Naive thymus-derived CD4-positive, alpha-beta T cell (primary cell): ENCODE data around the gene ATP6V1B1. TPM values are rescaled to one million over a fixed set of nuclear protein-coding genes. Genes with fewer than 3 reads are reported as not detected.

Experiments used
- ATAC-seq: fragments of 150-1000 bp; cut with Tn5 transposase; 2 replicates; pipeline ENCODE4 v1.10.0; 2021; ENCODE audit warnings: mild to moderate bottlenecking, moderate library complexity
- CTCF ChIA-PET: fragments of 350-600 bp; sonication (Branson Sonifier 250); formaldehyde crosslinking; loops from one replicate; lab custom pipeline; 2021; ENCODE audit warnings: antibody characterized with exemption; lab: Charles Lee
- POLR2A ChIA-PET: fragments of 350-600 bp; sonication (Branson Sonifier 250); formaldehyde crosslinking; loops from one replicate; lab custom pipeline; 2021; ENCODE audit warnings: antibody characterized with exemption, inconsistent platforms; lab: Charles Lee
- DNase-seq, 9 donors: peaks; one replicate each; pipeline versions ENCODE4 v3.0.0 to v3.0.0-alpha.2; 2020 to 2022; ENCODE audit warnings: mixed read lengths in 1 of 9
- H3K27ac ChIP-seq: one replicate; pipeline ENCODE4 v1.7.0; 2013; ENCODE audit warnings: mild to moderate bottlenecking, low read depth, low read length, moderate library complexity
- H3K27me3 ChIP-seq, 2 donors: one replicate each; pipeline ENCODE4 v1.7.0; 2013; ENCODE audit warnings: low read length in 2 of 2, mild to moderate bottlenecking in 2 of 2, moderate library complexity in 2 of 2; ENCODE audit not compliant: control insufficient read depth in 2 of 2, insufficient read depth in 2 of 2
- H3K36me3 ChIP-seq, 3 experiments: 1 replicate in 2 of 3; 2 replicates in 1 of 3; pipeline ENCODE4 v1.7.0; 2013; ENCODE audit warnings: low read length in 3 of 3, mild to moderate bottlenecking in 3 of 3, moderate library complexity in 1 of 3; ENCODE audit not compliant: insufficient read depth in 3 of 3, control insufficient read depth in 2 of 3
- H3K4me1 ChIP-seq, 2 donors: one replicate each; pipeline ENCODE4 v1.7.0; 2013; ENCODE audit warnings: low read length in 2 of 2, mild to moderate bottlenecking in 2 of 2, moderate library complexity in 1 of 2; ENCODE audit not compliant: control insufficient read depth in 2 of 2, insufficient read depth in 2 of 2
- H3K4me3 ChIP-seq: 2 replicates; pipeline ENCODE4 v1.7.0; 2013; ENCODE audit warnings: mild to moderate bottlenecking, low read length
- H3K9me3 ChIP-seq, 3 experiments: 1 replicate in 2 of 3; 2 replicates in 1 of 3; pipeline ENCODE4 v1.7.0; 2013; ENCODE audit warnings: low read length in 3 of 3; ENCODE audit not compliant: control insufficient read depth in 2 of 3
- H3K27ac Mint-ChIP-seq, 9 donors: one replicate each; pipeline ENCODE4 v1.8.0; 2020 to 2022; ENCODE audit warnings: mixed read lengths in 9 of 9, mild to moderate bottlenecking in 8 of 9, moderate library complexity in 5 of 9, inconsistent platforms in 2 of 9
- H3K27me3 Mint-ChIP-seq, 5 donors: one replicate each; pipeline ENCODE4 v1.8.0; 2021 to 2022; ENCODE audit warnings: mixed read lengths in 5 of 5, mild to moderate bottlenecking in 1 of 5
- H3K36me3 Mint-ChIP-seq, 5 donors: one replicate each; pipeline ENCODE4 v1.8.0; 2020 to 2022; ENCODE audit warnings: mixed read lengths in 5 of 5, mild to moderate bottlenecking in 3 of 5, inconsistent platforms in 1 of 5
- H3K4me1 Mint-ChIP-seq, 7 donors: one replicate each; pipeline ENCODE4 v1.8.0; 2020 to 2022; ENCODE audit warnings: mixed read lengths in 7 of 7, mild to moderate bottlenecking in 3 of 7, inconsistent platforms in 1 of 7
- H3K4me3 Mint-ChIP-seq, 10 donors: one replicate each; pipeline ENCODE4 v1.8.0; 2020 to 2022; ENCODE audit warnings: mild to moderate bottlenecking in 10 of 10, mixed read lengths in 10 of 10, moderate library complexity in 6 of 10, inconsistent platforms in 2 of 10
- H3K9me3 Mint-ChIP-seq, 11 donors: one replicate each; pipeline ENCODE4 v1.8.0; 2020 to 2022; ENCODE audit warnings: mixed read lengths in 11 of 11, mild to moderate bottlenecking in 4 of 11, inconsistent platforms in 1 of 11, moderate library complexity in 1 of 11
- intact Hi-C, 2 donors: fragments of 100-400 bp; cut with micrococcal nuclease; formaldehyde crosslinking; loops; one replicate each; pipeline ENCODE4 v1.15.1; 2023
- polyA plus RNA-seq, 2 donors: library from polyadenylated mRNA; unstranded; fragments of 300-500 nt; fragmentation: Illumina TruSeq; gene quantifications; one replicate each; pipeline ENCODE4 v1.2.3, GENCODE V29; 2021
- total RNA-seq, 6 experiments: library from RNA in 5 of 6; stranded (reverse) in 5 of 6; gene quantifications; 1 replicate in 5 of 6; 2 replicates in 1 of 6; pipeline ENCODE4 v1.2.3 and lab custom pipeline; 2021 to 2026

Gene ATP6V1B1
- total and polyA plus RNA-seq, 7 experiments from 2014 or later: not detected

DNA sequence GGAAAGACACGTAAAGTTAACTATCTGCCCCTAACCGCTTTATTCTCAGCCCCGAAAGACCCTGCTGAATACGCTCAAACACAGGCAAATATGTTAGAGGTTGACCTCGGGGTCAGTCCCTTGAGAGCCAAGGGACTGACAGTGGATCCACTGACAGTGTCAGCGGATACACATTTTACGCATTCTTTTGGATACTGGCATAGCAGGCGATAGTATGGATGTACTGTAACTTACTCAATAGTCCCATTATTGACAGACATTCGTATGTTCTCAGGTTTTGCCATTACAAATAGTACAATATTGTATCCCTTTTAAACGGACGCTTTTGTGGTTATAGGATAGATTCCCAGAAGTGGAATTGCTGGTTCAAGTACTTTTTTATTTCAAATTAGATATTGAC lies 13.4 kb downstream of the ATP6V1B1 start:
- peaks cover 0 to 4% of the 10 kb centered on the region in 2 donors for H3K4me1 ChIP-seq
- Mint-ChIP-seq H3K4me1 (peaks cover 10 to 18% (median 14%) of the 10 kb centered on the region in 7 donors), H3K4me3 (peak overlapping the region in 3 of 10 donors; percentile 7 to 55 (median 10)), H3K27me3 (peaks cover 7 to 35% (median 21%) of the 10 kb centered on the region in 5 donors), H3K36me3 (no peaks in the 10 kb centered on the region), H3K9me3 (no peaks in the 10 kb centered on the region), H3K27ac (no peak overlapping the region)
- H3K36me3 ChIP-seq: no peaks in the 10 kb centered on the region
- POLR2A ChIA-PET: no interaction called here
- H3K27ac ChIP-seq: no peak overlapping the region
- H3K9me3 ChIP-seq: no peaks in the 10 kb centered on the region
- intact Hi-C loops: loop anchor here in 1 of 2 donors (2.0 to 10.0 kb wide), 3 partner anchors 86 to 647 kb away; partner anchors contain the start of gene FAM136A
- CTCF ChIA-PET: interaction anchor here (0.5 to 3.5 kb wide), 10 partner anchors 11 to 645 kb away, joined by 4 to 16 read pairs (median 6); partner anchors contain the start of gene FIGLA
- H3K27me3 ChIP-seq: no peaks in the 10 kb centered on the region
- ATAC-seq (no peak), DNase-seq (no peak)
- no peak overlapping the region for H3K4me3 ChIP-seq

DNA sequence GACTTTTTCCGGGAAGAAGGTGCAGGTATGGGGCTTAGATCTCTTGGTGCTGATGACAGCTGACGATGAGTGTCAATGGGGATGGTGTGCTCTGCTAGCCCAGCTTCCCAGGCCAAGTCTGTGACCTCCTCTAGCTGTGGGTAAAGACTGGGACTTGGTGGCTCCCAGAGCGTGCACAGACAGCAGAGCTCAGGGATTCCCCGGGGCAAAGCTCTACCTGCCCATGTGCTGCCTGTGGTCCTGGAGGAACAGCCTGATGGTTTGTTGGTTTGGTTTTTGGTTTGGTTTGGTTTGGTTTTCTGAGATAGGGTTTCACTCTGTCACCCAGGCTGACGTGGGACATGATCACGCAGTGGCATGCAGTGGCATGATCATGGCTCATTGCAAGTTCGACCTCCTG lies 19.2 kb downstream of the ATP6V1B1 start:
- no peak overlapping the region for H3K4me3 ChIP-seq
- no peaks in the 10 kb centered on the region for H3K27me3 ChIP-seq
- H3K36me3 ChIP-seq: no peaks in the 10 kb centered on the region
- DNase-seq (no peak), ATAC-seq (no peak)
- no peak overlapping the region for H3K27ac ChIP-seq
- Mint-ChIP-seq H3K9me3 (no peaks in the 10 kb centered on the region), H3K27ac (no peak overlapping the region), H3K27me3 (peaks cover 22 to 45% (median 32%) of the 10 kb centered on the region in 5 donors), H3K36me3 (no peaks in the 10 kb centered on the region), H3K4me1 (peaks cover 0 to 4% (median 0%) of the 10 kb centered on the region in 7 donors), H3K4me3 (no peak overlapping the region)
- intact Hi-C loops: no loop called here
- POLR2A ChIA-PET: no interaction called here
- H3K4me1 ChIP-seq: peaks cover 0 to 6% of the 10 kb centered on the region in 2 donors
- CTCF ChIA-PET: interaction anchor here (0.7 to 1.5 kb wide), 3 partner anchors 9 to 297 kb away, joined by 3 to 4 read pairs (median 3); no protein-coding TSS in a partner anchor
- no peaks in the 10 kb centered on the region for H3K9me3 ChIP-seq

- Histone ChIP-seq H3K4me1 (peaks cover 0 to 6% of the 10 kb centered on the region in 2 donors), H3K36me3 (no peaks in the 10 kb centered on the region), H3K4me3 (no peak overlapping the region), H3K27ac (no peak overlapping the region), H3K27me3 (no peaks in the 10 kb centered on the region), H3K9me3 (no peaks in the 10 kb centered on the region)
- intact Hi-C loops: no loop called here
- ChIA-PET CTCF (no interaction called here), POLR2A (no interaction called here)
- Mint-ChIP-seq H3K9me3 (no peaks in the 10 kb centered on the region), H3K27me3 (peaks cover 27 to 45% (median 36%) of the 10 kb centered on the region in 5 donors), H3K36me3 (no peaks in the 10 kb centered on the region), H3K4me1 (peaks cover 0 to 5% (median 0%) of the 10 kb centered on the region in 7 donors), H3K27ac (no peak overlapping the region), H3K4me3 (no peak overlapping the region)
- no peak for ATAC-seq
- DNase-seq: no peak
These were observed 20.4 kb downstream of the ATP6V1B1 start for GRCh38 chr2:70956141-70956540.

GRCh38 chr2:70957798-70958197 lies 22.1 kb downstream of the ATP6V1B1 start:
- ChIA-PET CTCF (no interaction called here), POLR2A (no interaction called here)
- H3K4me3 ChIP-seq: no peak overlapping the region
- Mint-ChIP-seq H3K4me3 (no peak overlapping the region), H3K36me3 (no peaks in the 10 kb centered on the region), H3K4me1 (peaks cover 0 to 5% (median 0%) of the 10 kb centered on the region in 7 donors), H3K9me3 (peaks cover 0 to 2% (median 0%) of the 10 kb centered on the region in 11 donors), H3K27ac (no peak overlapping the region), H3K27me3 (peaks cover 35 to 46% (median 41%) of the 10 kb centered on the region in 5 donors)
- H3K4me1 ChIP-seq: peaks cover 0 to 6% of the 10 kb centered on the region in 2 donors
- ATAC-seq: no peak
- H3K27ac ChIP-seq: no peak overlapping the region
- no peaks in the 10 kb centered on the region for H3K9me3 ChIP-seq
- no peak for DNase-seq
- no peaks in the 10 kb centered on the region for H3K27me3 ChIP-seq
- H3K36me3 ChIP-seq: no peaks in the 10 kb centered on the region
- intact Hi-C loops: no loop called here

DNA sequence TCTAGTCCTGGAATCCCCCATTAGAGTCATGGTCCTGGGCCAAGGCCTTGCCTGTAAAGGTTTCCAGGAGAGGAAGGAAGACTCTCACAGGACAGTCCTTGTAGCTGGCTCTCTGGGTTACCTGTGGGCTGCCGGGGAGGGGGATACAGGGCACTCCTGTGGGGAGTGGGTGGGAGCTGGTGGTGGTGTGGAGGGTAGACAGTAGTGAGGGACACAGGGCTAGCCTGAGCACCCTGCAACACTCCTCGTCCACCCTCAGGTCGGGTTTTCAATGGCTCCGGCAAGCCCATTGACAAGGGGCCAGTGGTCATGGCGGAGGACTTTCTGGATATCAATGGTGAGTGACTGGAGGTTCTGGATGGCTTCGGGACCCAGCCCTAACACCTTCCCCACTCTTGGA lies 23.1 kb downstream of the ATP6V1B1 start:
- Mint-ChIP-seq H3K36me3 (no peaks in the 10 kb centered on the region), H3K27ac (no peak overlapping the region), H3K4me3 (no peak overlapping the region), H3K27me3 (peaks cover 36 to 50% (median 46%) of the 10 kb centered on the region in 5 donors), H3K4me1 (peaks cover 0 to 5% (median 0%) of the 10 kb centered on the region in 7 donors), H3K9me3 (peaks cover 0 to 2% (median 0%) of the 10 kb centered on the region in 11 donors)
- H3K4me3 ChIP-seq: no peak overlapping the region
- no peak overlapping the region for H3K27ac ChIP-seq
- ChIA-PET CTCF (no interaction called here), POLR2A (no interaction called here)
- peaks cover 0 to 6% of the 10 kb centered on the region in 2 donors for H3K4me1 ChIP-seq
- no peaks in the 10 kb centered on the region for H3K36me3 ChIP-seq
- intact Hi-C loops: no loop called here
- H3K9me3 ChIP-seq: no peaks in the 10 kb centered on the region
- ATAC-seq (no peak), DNase-seq (no peak)
- H3K27me3 ChIP-seq: no peaks in the 10 kb centered on the region

- H3K4me1 Mint-ChIP-seq: peaks cover 0 to 5% (median 0%) of the 10 kb centered on the region in 7 donors
These were observed 23.6 kb downstream of the ATP6V1B1 start for GRCh38 chr2:70959271-70959761.

More at GRCh38 chr2:70959271-70959761, 23.6 kb downstream of the ATP6V1B1 start:
- no peaks in the 10 kb centered on the region for H3K36me3 ChIP-seq
- Mint-ChIP-seq H3K4me3 (no peak overlapping the region), H3K27me3 (peaks cover 36 to 49% (median 43%) of the 10 kb centered on the region in 5 donors), H3K9me3 (peaks cover 0 to 2% (median 0%) of the 10 kb centered on the region in 11 donors), H3K36me3 (no peaks in the 10 kb centered on the region), H3K27ac (no peak overlapping the region)
- DNase-seq (peak in 1 of 9 donors; percentile 2), ATAC-seq (no peak)
- POLR2A ChIA-PET: no interaction called here
- no peak overlapping the region for H3K27ac ChIP-seq
- H3K4me3 ChIP-seq: no peak overlapping the region
- CTCF ChIA-PET: interaction anchor here (0.9 kb wide), 1 partner anchor 8 kb away, joined by 3 read pairs; no protein-coding TSS in a partner anchor
- intact Hi-C loops: no loop called here
- no peaks in the 10 kb centered on the region for H3K27me3 ChIP-seq
- peaks cover 0 to 6% of the 10 kb centered on the region in 2 donors for H3K4me1 ChIP-seq
- no peaks in the 10 kb centered on the region for H3K9me3 ChIP-seq
